Small intestine (tissue), 7 donors: ENCODE measurements around the gene PALLD. TPM values are rescaled to one million over a fixed set of nuclear protein-coding genes. Genes with fewer than 3 reads are reported as not detected.

ENCODE experiments used
- DNase-seq, 2 donors: peaks; one replicate each; pipeline versions ENCODE4 v3.0.0 to v3.0.0-alpha.2; 2013
- FAIRE-seq: peaks from 2 replicates; lab custom pipeline; 2012; peaks lifted over from hg19 to GRCh38; lab: Jason Lieb, UNC
- H3K27ac ChIP-seq, 3 donors: one replicate each; pipeline ENCODE4 v1.5.1; 2013; ENCODE audit warnings: low read length in 2 of 3, mild to moderate bottlenecking in 2 of 3, control low read depth in 1 of 3, inconsistent platforms in 1 of 3, low read depth in 1 of 3, moderate library complexity in 1 of 3
- H3K27me3 ChIP-seq, 3 donors: one replicate each; pipeline ENCODE4 v1.6.1; 2013; ENCODE audit warnings: low read length in 3 of 3, inconsistent platforms in 1 of 3; ENCODE audit not compliant: control insufficient read depth in 3 of 3, insufficient read depth in 3 of 3
- H3K36me3 ChIP-seq, 3 donors: one replicate each; pipeline ENCODE4 v1.6.1; 2013; ENCODE audit warnings: low read length in 3 of 3, inconsistent platforms in 1 of 3, low read depth in 1 of 3, mild to moderate bottlenecking in 1 of 3, moderate library complexity in 1 of 3; ENCODE audit not compliant: control insufficient read depth in 3 of 3, insufficient read depth in 2 of 3
- H3K4me1 ChIP-seq, 3 donors: one replicate each; pipeline ENCODE4 v1.6.1; 2013; ENCODE audit warnings: low read length in 2 of 3, inconsistent platforms in 1 of 3, low read depth in 1 of 3, mild to moderate bottlenecking in 1 of 3, moderate library complexity in 1 of 3; ENCODE audit not compliant: control insufficient read depth in 3 of 3, insufficient read depth in 2 of 3
- H3K4me3 ChIP-seq, 3 donors: one replicate each; pipeline ENCODE4 v1.5.1; 2013; ENCODE audit warnings: low read length in 3 of 3, control low read depth in 1 of 3, inconsistent platforms in 1 of 3, low read depth in 1 of 3, mild to moderate bottlenecking in 1 of 3, moderate library complexity in 1 of 3
- H3K9me3 ChIP-seq, 2 donors: one replicate each; pipeline ENCODE4 v1.6.1; 2013; ENCODE audit warnings: low read depth in 1 of 2, low read length in 1 of 2; ENCODE audit not compliant: control insufficient read depth in 2 of 2, insufficient read depth in 1 of 2
- WGBS, 3 donors: extraction: QIAGEN DNeasy Blood & Tissue Kit; methylation state at CpG; one replicate each; pipeline ENCODE4 v1.1.7; 2013; 5-methylcytosine and 5-hydroxymethylcytosine counted together
- polyA plus RNA-seq, 4 donors: library from polyadenylated mRNA; stranded (reverse) in 3 of 4; unstranded in 1 of 4; fragments of 200-250 nt in 3 of 4; fragments of 120-200 nt in 1 of 4; gene quantifications; one replicate each; pipeline versions ENCODE4 v1.2.1 to v1.2.3, GENCODE V29; 2013
- donor health status: healthy with polysubstance abuse.
- donor health status: control.
- donor health status: control.
- donor health status: Bipolar disorder and iron deficiency.
- donor health status: healthy.

The PALLD gene
- polyA plus RNA-seq, 4 donors, result 31.3 to 58.9 (median 38.0) TPM

DNA sequence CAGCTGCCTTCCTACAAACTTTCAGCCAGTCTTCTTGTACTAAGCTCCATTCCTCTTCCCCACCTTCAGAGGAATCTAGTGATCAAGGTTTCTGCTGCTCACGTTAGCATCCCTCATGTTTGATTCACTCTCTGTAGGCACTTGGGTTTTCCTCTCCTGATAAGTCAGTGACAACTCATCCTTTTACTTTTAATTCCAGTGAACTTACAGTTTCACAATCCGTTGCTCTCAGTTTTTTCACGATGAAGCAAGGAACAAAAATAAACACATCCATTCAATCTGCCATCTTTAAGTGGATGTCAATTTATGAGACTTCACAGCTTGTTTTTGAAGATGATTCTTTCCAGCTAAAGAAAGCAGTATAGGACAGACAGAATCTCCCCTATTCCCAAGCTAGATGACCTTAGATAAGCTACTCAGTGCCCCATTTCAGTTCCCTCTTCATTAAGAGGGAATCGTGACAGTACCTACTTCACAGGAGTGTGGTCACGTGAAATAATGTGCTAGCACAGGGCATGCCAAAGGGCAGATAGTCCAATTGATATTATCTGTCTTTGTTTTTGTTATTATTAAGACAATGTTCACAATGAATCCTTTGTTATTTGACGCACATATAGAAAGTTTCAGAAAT lies 234.3 kb downstream of the PALLD start:
- no peak for FAIRE-seq
- Histone ChIP-seq H3K27me3 (no peaks in the 10 kb centered on the region), H3K27ac (no peak overlapping the region), H3K4me1 (no peaks in the 10 kb centered on the region), H3K9me3 (no peaks in the 10 kb centered on the region), H3K36me3 (peaks cover 0 to 1% (median 0%) of the 10 kb centered on the region in 3 donors), H3K4me3 (no peak overlapping the region)
- 68 to 84% (median 83%) methylated on average over 6 of the region's 6 CpGs for WGBS, 3 donors
- DNase-seq, result no peak

DNA sequence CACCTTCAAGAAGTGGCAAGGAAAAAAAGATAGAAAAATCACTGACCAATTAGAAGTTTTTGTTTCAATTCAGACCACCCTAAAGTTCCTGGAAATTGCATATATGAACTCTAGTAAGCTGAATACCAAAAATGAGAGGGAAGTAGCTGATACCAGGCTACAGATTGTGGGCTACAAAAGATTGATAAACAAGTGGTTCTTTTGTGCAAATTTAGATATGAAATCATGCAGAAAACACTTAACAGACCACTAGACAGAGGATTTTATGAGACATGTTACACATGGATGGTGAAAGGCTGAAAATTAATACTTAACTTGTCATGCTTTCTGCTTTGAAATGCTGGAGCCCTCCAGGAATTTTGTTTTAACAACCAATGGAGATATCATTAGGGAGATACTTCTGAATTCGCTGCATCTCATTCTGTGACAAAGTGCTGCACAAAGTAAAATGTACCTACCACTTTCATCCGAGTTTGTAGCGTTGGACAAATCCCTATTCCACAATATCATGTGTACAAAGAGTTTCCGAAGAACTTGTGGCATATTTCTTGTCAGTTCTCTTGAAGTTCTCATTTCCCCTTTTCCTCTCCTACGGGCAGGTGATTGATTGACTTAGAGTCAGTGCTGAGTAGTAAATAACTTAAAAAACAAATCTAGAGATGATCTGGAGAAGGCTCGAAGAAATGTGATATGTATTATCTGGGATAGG lies 235.0 kb downstream of the PALLD start:
- WGBS, 3 donors, result 81 to 94% (median 83%) methylated on average over 6 of the region's 6 CpGs
- FAIRE-seq (no peak), DNase-seq (no peak)
- H3K27me3 ChIP-seq, result no peaks in the 10 kb centered on the region
- H3K4me1 ChIP-seq, result no peaks in the 10 kb centered on the region
- H3K9me3 ChIP-seq, result no peaks in the 10 kb centered on the region
- no peak overlapping the region for H3K27ac ChIP-seq
- H3K4me3 ChIP-seq, result no peak overlapping the region
- peaks cover 0 to 1% (median 0%) of the 10 kb centered on the region in 3 donors for H3K36me3 ChIP-seq

DNA sequence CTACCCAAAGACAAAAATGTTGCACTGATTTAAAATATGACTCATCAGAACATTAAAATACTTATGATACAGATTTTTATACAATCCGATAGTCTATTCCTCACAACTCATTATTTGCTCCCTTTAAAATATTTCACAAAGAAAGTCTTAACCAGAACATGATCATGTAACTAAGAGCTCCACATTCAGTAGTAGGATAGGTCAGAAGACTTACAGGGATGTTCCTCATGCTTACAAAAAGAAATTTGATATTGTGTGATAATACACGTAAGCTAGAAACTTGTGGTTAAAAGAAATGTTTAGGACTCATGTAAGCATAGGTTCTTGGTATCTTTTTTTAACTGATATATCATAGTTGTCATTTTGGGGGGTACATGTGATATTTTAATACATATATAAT lies 235.9 kb downstream of the PALLD start:
- FAIRE-seq (no peak), DNase-seq (no peak)
- Histone ChIP-seq H3K4me3 (no peak overlapping the region), H3K36me3 (peaks cover 0 to 1% (median 0%) of the 10 kb centered on the region in 3 donors), H3K27me3 (no peaks in the 10 kb centered on the region), H3K27ac (no peak overlapping the region), H3K4me1 (no peaks in the 10 kb centered on the region), H3K9me3 (no peaks in the 10 kb centered on the region)
- 94 to 95% (median 94%) methylated on average over 2 of the region's 2 CpGs for WGBS, 3 donors

DNA sequence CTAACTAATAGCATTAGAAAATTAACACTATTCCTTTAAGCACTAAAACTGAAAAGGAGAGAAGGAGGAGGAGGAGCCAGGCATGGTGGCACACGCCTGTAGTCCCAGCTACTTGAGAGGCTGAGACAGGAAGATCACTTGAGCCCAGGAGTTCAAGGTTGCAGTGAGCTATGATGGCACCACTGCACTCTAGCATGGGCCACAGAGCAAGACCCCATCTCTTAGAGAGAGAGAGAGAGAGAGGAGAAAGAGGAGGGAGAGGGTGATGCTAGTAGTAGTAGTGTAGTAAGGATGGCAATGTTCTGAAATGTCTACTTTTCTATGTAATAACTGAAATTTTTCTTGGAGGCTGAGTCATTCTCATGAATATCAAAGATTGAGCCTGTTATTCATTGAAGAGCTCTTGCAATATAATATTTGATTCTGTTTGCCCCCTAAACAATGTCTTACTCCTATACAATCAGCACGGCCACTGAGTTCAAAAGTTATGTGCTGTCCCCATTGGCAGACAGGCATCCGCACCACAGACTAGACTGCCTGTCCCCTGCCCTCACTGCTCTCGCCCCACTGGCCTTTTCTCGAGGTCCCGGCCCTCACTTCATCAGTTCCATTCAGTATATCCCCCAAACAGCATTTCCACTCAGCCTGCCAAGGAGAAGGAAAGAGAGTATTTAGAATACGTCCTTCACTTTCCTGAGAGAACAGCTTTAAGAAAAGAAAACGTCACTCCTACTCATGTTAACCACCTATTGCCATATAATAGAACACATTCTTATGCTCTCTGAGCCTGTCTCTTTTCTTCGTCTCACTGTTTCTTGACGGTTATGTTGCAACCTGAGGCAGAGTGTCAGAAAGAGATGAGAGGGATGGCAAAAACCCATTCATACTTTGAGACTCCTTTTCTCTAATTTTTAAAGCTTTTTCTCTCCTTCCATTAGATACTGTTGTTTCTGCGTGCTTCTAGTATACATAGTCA lies 238.1 kb downstream of the PALLD start:
- Histone ChIP-seq H3K36me3 (peaks cover 0 to 1% (median 0%) of the 10 kb centered on the region in 3 donors), H3K27ac (no peak overlapping the region), H3K27me3 (no peaks in the 10 kb centered on the region), H3K4me1 (no peaks in the 10 kb centered on the region), H3K4me3 (no peak overlapping the region), H3K9me3 (no peaks in the 10 kb centered on the region)
- 81 to 87% (median 82%) methylated on average over 11 of the region's 11 CpGs for WGBS, 3 donors
- DNase-seq, result no peak
- no peak for FAIRE-seq

DNA sequence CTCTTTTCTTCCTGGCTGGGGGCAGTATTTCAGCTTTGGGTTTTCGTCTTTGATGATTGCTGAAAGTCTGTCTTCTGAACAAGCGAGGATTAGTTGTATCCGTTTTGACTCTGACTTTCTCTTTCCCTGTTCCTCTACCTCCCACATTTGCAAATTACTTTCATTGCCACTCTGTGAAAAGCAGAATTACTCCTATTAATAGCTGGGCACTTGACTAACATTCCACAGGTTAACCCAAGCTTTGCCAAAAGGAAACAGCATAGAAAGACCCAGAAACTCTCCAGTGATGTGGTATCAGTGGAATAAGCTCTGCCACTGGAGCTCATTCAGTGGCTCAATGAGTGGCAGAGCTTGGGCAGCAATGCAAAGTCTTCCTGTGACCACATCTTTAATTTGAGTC lies 238.9 kb downstream of the PALLD start:
- Histone ChIP-seq H3K9me3 (no peaks in the 10 kb centered on the region), H3K27me3 (no peaks in the 10 kb centered on the region), H3K27ac (no peak overlapping the region), H3K4me1 (no peaks in the 10 kb centered on the region), H3K4me3 (no peak overlapping the region), H3K36me3 (peaks cover 0 to 1% (median 0%) of the 10 kb centered on the region in 3 donors)
- DNase-seq, result no peak
- FAIRE-seq, result no peak
- 76 to 85% (median 80%) methylated on average over 3 of the region's 3 CpGs for WGBS, 3 donors

DNA sequence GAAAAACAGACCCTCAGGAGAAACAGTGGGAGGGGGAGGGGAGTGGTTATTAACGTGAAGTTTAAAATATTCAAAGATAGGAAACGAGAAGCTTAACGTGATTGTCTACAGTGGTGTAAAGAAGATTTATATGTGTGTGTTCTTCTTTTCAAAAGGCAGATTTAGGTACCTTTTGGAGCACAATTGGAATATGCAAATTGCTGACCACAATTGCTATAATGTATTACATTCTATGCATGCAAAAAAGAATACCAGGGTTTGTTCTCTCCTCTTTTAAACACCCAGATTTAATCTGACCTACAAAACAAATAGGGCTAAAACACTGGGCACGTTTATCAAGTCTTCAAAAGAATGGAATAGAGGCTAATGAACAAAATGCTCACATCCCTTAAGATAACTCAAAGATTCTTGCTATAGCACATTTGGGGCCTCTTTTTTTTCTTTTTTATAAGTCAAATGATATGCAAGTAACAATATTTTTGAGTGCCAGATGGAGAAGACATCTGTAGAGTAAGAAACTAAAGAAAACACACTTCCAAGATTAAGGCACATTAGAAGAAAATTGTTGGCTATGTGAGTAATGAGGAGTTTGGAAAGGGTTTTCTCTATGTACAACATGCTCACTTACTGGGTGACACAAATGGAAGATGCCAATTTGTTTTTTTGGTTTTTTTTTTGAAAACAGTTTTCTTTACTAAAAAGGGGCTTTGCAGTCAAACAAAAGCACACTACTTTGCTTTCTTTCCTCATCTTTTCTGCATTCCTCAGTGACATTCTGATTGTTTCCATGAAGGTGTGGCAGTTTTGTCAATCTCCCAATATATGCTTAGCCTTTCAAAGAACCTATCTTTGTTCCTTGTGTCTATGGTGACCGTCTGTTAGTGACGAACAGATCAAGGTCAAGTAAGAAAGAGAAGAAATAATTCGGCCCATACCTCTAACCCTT lies 240.3 kb downstream of the PALLD start:
- no peak overlapping the region for H3K4me3 ChIP-seq
- H3K9me3 ChIP-seq, result no peaks in the 10 kb centered on the region
- H3K27ac ChIP-seq, result no peak overlapping the region
- DNase-seq (no peak), FAIRE-seq (no peak)
- no peaks in the 10 kb centered on the region for H3K36me3 ChIP-seq
- H3K27me3 ChIP-seq, result no peaks in the 10 kb centered on the region
- no peaks in the 10 kb centered on the region for H3K4me1 ChIP-seq
- WGBS, 3 donors, result 79 to 84% (median 83%) methylated on average over 7 of the region's 7 CpGs

DNA sequence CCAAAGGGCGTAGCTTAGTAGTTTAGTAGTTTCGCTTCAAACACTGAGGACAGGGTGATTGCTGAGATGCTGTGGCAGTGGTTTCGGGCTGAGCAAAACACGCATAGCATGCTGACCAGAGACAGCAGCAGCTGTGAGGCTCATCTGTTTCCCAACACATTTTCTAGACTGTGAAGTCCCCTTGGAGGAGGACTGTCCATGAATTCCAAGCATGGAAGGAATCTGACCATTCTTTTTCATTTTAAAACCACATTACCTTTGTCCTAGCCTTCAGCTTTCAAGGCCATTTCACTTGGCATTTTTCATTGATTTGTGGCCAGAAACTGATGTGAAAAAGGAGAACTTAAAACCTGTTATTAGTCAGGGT lies 240.9 kb downstream of the PALLD start:
- FAIRE-seq (no peak), DNase-seq (no peak)
- Histone ChIP-seq H3K27me3 (no peaks in the 10 kb centered on the region), H3K36me3 (no peaks in the 10 kb centered on the region), H3K4me1 (no peaks in the 10 kb centered on the region), H3K9me3 (no peaks in the 10 kb centered on the region), H3K27ac (no peak overlapping the region), H3K4me3 (no peak overlapping the region)
- 86 to 92% (median 89%) methylated on average over 4 of the region's 4 CpGs for WGBS, 3 donors
